CD4-positive, alpha-beta T cell treated with Interleukin-15 for 1 hour (primary cell): ENCODE measurements around the gene FCER2.
A peak's percentile ranks its signal among the peaks of the same experiment; 100 is the strongest.

Experiments
- DNase-seq: peaks from one replicate; pipeline ENCODE4 v3.0.0-alpha.2; 2020

The FCER2 gene

DNA sequence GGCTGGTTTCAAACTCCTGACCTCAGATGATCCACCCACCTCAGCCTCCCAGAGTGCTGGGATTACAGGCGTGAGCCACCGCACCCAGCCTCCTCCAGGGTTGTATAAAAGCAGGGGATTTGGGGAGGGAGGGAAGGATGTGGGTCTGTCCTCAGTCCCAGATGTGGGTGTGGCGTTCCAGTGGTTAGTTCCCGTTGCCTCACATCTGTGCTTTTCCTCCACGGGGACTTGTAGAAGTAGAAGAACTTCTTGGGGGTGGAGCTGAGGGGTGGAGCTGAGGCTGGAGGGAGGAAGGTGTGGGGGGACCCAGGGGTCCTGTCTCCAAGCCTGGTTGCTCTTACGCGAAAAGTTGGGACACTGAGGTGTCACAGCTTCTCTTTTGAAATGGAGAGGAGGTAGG is 25.6 kb downstream of the FCER2 start:
- DNase-seq: peak; percentile 36

DNA sequence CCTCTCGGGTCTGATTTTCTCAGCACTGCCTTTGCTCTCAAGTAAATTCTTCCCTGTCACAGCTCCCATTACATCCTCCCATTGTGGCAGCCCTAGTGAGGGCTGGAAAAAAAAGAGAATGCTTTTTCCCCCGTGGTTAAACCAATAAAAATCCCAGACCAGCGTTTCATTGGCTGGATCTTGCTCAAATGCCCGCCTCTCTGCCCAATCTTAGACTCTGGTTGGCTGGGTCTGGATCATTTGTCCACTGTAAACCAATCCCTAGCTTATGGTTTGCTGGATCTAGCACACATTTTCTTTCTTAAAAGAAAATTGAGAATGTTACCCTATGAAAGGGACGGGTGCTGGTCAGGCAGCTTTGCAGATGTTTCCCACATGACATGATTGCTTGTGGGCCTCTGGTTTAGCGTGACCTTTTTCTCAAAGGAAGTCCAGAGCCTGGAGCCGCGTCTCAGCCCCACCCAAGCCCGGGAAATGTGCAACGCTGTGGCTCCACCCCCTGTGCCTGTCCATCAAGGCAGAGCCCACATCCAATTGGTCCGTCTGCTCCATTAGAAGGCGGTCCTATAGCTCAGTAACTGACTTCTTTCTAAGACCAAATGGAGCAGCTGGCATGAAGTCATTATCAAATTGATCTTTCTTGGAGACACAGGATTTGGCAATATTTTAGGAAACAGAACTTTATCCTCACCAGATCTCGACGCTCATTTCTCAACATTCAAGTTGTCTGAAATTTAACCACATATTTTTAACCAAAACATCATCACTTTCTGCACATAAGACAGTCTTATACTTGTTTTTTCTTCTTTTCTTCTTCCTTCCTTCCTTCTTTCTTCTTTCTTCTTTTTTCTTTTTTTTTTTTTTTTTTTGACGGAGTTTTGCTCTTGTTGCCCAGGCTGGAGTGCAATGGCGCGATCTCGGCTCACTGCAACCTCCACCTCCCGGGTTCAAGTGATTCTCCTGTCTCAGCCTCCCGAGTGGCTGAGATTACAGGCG is 27.6 kb downstream of the FCER2 start:
- DNase-seq: peak; percentile 76

DNA sequence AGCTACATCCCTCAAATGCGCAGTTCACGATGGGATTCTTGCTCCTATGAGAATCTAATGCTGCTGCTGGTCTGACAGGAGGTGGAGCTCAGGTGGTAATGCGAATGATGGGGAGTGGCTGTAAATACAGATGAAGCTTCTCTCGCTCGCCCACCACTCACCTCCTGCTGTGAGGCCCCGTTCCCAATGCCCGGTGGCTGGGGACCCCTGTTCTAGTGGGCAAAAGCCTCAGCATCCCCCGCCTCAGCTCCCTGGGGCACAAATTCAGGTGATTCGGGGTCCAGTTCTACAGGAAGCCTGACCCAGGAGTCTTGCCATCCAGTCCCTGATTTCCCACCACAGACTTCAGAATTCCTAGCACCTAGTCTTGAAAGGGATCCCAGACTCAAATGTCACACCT is 29.4 kb downstream of the FCER2 start:
- peak; percentile 15 for DNase-seq

DNA sequence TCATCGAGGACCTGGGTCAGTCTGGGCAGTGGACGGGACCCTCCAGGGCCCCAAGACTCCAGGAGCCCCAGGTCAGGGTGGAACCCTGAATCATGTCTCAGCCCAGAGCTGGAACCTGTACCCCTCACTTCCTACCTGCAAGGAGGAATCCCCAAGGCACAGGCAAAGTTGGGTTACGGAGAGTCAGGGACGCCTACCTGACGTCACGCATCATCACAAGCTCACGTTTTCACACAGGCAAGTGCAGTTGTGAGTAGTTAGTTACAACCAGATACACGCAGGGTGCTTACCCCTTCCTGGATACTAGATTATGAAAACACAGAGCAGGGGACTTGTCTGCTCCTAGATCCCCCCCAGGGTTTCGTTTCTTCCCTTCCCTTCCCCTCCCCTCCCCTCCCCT is 31.1 kb downstream of the FCER2 start:
- DNase-seq: no peak

DNA sequence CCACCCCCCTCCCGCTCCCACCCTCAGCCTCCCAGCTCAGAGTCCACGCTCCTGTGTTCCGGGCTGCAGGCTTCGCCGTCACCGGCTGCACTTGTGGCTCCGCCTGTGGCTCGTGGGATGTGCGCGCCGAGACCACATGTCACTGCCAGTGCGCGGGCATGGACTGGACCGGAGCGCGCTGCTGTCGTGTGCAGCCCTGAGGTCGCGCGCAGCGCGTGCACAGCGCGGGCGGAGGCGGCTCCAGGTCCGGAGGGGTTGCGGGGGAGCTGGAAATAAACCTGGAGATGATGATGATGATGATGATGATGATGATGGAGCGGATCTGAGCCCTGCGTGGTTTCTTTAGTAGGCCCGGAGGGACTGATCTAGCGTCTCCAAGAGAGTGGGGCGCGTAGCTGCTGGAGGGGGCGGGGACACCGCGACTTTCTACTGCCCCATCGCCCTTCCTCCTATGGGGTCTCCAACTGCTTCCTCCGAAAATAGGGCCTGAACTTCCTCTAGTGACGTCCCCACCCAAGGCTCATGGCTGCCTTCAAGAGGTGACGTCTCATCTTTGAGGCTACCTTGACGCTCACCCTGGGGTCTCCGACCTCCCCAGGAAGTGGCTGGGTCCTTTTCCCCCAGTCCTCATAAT is 31.7 kb downstream of the FCER2 start:
- DNase-seq: peak; percentile 65

DNA sequence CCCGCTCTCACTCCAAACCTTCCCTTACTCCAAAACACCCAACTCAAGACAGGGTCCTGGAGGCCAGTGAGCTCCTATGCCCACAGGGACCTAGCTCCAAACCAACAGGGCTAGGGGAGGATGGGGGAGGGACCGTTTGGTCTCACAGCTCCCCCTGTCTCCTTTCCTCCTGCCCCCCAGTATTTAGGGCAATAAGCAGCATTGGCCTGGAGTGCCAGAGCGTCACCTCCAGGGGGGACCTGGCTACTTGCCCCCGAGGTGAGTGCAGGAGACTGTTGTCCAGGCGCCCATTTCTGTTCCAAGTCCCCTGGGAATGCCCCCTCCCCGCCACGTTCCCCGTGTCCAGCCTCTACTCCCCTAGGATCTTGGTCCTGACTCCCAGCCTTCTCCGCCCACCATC is 32.3 kb downstream of the FCER2 start:
- DNase-seq: no peak

DNA sequence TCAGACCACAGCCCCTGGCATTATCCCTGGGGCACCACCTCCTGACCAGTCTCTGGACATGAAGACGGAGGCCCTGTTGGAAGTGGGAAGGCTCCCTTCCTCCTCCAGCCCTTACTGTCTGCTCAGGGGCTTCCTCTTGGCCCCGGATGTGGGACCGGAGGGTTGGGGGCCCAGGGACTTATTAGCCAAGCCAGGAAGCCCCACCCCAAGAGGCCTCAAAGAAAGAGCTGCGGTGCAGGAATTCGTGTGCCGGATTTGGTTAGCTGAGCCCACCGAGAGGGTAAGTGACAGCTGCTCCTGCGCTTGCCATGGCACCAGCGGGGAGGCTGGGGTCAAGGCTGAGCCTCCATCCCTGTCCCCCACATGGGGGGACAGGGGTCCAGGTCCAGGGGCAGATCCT is 33.1 kb downstream of the FCER2 start, which contains the start of gene RETN:
Gene RETN (plus strand): TSS at position 208 of the 400 bp plus-strand sequence. CDS start 278 bp downstream, outside the sequence.
- no peak for DNase-seq

DNA sequence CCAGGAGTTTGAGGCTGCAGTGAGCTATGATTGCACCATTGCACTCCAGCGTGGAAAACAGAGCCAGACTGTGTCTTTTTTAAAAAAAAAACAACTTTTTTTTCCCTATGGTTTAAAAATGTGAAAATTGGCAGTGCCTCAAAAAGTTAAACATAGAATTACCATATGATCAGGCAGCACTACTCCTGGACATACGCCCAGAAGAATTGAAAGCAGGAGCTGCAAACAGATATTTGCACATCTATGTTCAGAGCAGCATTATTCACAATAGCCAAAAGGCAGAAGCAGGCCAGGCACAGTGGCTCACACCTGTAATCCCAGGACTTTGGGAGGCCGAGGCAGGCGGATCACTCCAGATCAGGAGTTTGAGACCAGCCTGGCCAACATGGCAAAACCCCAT is 36.9 kb downstream of the FCER2 start:
- DNase-seq: no peak

DNA sequence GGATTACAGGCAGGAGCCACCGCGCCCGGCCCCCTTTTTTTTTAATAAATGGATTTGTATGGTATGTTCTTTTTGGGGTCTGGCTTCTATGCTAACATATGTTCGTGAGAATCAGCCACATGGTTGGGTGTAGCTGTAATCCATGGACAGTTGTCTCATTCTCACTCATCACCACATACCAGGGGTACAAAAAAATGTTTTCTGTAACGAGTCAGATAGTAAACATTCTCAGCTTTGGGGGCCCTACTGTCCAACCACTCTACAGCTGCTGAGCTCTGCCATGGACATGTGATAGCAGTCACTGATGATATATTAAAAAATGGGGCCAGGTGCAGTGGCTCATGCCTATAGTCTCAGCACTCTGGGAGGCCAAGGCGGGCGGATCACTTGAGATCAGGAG is 38.2 kb downstream of the FCER2 start:
- no peak for DNase-seq

DNA sequence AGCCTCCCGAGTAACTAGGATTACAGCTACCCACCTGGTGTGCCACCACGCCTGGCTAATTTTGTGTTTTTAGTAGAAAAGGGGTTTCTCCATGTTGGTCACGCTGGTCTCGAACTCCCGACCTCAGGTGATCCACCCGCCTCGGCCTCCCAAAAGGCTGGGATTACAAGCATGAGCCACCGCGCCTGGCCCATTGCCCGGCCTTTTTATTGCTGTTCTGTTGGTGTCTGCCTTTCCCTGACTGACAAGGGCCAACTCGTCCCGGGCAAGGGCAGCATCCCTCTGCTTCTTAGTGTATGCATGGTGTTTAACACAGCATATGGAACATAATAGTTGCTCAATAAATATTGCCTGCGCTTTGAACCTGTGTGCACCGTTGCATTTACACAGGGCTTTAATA is 39.3 kb downstream of the FCER2 start:
- DNase-seq: no peak

DNA sequence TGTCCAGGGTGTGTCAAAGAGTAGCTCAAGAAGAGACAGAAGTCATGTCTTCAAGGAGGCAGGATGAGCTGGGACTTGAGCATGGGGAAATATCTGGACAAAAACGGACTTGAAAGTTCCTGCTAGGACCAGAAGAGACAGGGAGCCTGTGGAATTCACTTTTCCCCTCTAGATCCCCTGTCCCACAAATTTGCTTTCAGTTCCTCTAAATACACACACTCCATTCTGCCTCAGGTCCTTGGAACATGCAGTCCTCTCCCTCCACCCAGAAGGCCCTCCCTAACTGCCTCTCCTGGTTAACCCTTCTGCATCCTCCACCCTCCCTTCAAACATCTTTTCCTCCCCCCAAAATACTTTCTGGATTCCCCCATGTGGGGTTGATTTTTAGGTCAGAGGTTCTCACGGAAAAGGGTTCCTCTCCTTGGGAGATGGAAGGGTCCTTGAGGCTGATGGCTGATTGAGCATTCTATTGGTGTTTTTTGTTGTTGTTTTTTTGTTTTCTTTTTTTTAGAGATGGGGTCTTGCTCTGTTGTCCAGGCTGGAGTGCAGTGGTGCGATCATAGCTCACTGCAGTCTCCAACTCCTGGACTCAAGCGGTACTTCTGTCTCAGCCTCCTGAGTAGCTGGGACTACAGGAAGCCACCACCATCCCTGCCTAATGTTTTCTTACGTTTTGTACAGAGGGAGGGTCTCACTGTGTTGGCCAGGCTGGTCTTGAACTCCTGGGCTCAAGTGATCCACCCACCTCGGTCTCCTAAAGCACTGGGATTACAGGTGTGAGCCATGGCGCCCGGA is 40.0 kb downstream of the FCER2 start:
- DNase-seq: no peak

DNA sequence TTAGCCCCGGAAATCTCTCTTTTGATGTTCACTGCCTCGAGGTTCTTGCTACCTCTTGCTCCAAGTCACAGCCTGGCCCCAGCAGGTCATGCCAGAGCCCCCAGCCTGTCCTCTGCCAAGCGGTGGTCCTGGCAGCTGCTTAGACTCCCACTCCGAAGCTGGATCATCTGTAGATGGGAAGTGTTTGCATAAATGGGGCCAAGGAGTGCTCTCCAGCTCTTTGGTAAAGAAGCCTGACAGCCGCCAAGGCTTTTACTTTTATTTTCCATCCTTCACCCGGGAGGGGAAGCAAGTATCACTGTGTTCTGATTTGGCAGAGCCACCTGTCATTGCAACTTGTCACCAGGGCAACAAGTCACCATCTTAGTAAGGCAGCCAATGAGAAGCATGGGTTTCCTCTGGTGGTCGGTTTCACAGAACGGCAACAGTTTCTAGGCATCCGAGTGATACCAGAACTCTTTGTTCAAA is 43.7 kb downstream of the FCER2 start:
- DNase-seq: peak; percentile 68

DNA sequence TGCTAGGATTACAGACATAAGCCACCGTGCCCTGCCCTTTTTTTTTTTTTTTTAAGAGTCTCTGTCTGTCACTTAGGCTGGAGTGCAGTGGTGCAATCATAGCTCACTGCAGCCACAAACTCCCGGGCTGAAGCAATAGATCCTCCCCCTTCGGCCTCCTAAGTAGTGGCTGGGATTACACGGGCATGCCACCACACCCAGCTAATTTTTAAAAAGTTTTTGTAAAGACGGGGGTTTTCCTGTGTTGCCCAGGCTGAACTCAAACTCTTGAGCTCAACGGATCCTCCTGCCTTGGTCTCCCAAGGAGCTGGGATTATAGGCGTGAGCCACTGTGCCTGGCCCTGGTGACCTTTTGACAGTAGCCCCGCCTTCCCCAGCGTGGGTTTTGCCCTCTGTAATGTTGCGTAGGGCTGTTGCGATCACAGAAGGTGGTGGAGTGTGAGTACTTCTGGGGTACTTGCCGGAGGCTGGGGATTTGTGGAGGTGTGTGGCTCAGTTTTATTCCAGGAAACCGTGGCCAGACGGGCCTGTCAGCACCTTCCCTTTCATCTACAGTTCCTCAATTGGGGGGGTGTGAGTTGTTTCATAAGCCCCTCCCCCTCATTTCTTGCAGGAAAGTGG is 44.7 kb downstream of the FCER2 start:
- DNase-seq: peak; percentile 79

DNA sequence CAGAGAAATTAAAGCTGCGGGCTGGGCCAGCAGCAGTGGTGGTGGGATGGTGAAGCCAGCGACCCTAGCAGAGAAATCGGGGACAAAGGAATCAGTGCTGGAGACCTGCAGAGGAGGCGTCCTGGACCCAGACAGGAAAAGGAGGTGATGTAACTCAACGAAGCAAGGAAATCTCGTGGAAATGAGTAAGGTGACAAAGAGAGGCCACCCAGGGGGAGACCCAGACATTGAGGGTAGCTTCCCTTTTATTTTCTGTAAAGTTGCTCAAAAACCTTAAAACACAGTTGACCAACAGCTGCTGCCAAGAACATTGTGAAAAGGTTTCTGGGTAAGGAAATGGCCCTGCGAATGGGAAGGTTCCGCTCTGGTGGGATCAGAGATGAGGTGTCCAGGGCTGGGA is 46.4 kb downstream of the FCER2 start:
- DNase-seq: peak; percentile 58

DNA sequence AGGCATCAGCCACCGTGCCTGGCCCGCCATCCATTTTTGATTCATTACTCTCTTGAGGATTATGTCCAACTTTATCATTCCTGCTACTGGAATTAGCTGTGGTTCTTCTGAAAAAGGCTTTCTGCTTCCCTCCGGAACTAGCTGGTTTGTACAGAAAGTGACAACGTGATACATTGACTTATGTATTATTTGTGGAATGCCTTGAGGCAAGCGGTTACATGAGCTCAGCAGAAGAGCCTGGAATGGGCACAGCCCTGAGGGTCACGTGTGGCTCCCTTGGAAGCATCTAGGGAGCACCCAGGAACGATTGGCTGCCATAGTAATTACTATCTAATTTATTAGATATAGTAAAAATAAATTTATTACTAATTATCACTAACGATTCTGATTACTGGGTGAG is 47.5 kb downstream of the FCER2 start:
- DNase-seq: no peak

DNA sequence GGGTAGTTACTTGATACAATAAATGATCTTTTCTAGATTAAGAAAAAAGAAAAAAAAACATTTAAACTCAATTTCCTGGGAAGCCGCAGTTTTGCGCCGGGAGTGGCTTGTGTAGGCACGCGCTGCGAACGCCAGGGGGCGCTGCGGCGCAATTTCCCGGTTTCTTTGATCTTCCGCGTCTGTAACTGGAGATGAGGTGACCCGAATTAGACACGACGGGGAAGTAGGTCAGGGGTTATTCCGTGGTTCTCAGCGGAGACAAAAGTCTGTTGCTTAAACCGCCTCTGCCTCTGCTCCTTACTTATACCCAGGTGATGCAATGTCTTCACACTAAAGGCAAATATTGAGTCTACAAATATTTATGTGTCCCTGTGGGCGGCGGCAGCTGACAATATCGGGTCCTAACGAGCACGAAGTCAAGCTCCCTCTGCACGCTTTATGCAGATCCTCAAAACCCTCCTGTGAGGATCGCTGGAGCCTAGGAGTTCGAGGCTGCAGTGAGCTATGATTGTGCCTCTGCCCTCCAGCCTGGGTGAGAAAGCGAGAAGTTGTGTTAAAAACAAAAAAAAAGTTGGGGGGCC is 49.8 kb downstream of the FCER2 start:
- peak; percentile 87 for DNase-seq

DNA sequence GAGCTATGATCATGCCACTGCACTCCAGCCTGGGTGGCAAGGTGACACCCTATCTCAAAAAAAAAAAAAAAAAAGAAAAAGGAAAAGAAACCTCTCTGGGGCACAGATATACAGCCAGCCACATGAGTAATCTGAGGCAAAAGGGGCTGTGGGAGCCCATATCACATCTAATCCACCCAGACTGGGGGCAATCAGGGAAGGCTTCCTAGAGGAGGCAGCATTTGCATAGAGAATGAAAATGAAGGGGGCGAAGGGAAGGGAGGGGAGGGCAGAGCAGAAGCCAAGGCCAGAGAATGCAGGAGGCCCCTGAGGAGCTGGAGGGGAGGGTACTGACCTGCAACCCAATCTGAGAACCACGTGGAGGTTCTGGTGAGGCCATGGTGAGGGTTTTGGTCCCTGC is 51.8 kb downstream of the FCER2 start:
- no peak for DNase-seq

DNA sequence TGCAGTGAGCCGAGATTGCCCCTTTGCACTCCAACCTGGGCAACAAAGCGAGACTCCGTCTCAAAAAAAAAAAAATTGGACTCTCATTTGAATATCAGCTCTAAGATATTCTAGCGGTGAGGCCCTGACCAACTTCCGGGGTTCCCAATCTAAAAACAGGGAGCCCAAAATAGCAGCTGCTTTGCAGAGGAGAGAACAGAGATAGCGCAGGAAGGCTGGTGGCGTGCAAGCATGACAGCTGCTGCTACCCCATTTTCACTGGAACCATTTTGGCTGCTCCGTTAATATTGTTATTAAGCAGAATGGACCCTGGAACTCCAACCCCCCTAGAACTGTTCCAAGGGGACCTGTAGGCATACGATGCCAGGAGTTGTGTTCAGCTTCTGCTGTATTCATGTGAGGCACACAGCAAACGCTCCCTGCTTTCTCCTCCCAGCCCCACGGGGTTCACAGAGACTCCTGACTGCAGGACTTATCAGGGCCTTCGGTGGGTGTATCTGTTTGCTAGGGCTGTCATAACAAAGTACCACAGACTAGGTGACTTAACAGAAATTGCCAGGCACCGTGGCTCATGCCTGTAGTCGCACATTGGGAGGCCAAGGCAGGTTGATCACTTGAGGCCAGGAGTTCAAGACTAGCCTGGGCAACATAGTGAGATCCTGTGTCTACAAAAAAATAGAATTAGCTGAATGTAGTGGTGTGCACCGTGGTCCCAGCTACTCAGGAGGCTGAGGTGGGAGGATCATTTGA is 53.5 kb downstream of the FCER2 start:
- no peak for DNase-seq

DNA sequence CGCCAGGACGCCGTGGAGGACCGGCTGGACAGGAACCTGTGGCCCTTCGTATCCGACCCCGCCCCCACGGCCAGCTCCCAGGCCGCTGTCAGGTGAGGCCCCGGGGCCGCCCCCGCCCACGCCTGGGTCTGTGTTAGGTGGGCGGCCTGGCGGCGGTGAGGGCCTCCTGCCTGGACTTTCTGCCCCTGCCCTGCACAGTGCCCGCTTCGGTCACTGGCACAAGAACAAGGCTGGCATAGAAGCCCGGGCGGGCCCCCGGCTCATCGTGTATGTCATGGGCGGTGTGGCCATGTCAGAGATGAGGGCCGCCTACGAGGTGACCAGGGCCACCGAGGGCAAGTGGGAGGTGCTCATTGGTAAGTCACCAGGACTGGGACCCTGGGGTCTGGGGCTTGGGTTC is 54.8 kb downstream of the FCER2 start:
- no peak for DNase-seq

DNA sequence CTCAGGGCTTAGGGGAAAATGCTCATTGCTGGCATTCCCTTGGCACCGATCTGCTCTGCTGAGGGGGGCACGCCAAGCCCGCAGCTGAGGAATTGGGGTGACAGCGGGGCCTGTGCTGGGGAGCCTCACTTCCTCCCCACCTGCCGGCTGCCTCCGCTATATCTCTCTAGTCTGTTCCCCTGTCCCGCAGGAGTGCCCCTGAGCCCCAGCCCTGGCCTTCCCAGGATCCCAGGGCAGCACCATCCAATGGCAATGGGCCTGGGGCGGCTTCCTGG is 55.6 kb downstream of the FCER2 start:
- no peak for DNase-seq

DNA sequence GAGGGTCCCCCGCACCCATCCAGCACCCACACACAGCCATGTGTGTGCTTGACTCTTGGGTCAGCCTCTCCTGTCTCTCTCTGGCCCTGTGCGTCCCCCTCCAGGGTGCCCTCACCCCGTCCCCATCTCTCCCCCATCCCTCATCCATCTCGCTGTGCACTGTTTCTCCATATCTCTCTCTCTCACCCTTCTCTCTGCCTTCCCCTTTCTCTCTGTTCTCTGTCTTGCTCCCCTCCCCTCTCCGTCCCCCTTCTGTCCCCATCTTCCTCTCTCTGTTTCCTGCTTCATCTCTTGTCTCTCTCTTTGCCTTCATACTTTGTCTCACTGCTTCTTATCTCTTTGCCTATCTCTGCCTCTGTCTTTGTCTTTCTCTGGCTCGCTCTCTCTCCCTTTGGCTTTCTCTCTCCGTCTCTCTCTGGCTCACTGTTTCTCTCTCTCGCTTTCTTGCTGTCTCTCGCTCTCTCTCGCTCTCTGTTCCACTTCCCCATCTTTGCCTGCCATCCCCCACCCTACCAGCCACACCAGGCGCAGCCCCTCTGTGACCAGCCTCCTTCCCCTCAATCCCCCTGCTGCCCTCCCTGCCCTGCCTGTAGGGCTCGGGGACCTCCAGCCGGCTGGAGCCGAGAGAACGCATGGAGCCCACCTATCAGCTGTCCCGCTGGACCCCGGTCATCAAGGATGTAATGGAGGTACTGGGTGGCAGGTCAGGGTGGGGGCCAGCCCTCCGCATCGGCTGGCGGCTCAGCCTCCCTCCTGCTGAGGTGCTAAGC is 56.1 kb downstream of the FCER2 start:
- DNase-seq: no peak
